T-helper 17 cell (primary cell): Measurements from ENCODE around the gene UAP1L1. TPM values are rescaled to one million over a fixed set of nuclear protein-coding genes. Genes with fewer than 3 reads are reported as not detected.
A peak's percentile ranks its signal among the peaks of the same experiment; 100 is the strongest.

Source experiments
- ATAC-seq: fragments of 150-1000 bp; cut with Tn5 transposase; 2 replicates; pipeline ENCODE4 v1.10.0; 2021; ENCODE audit warnings: mild to moderate bottlenecking, moderate library complexity
- DNase-seq, 3 donors: peaks; one replicate each; pipeline versions ENCODE4 v3.0.0 to v3.0.0-alpha.2; 2020 to 2021
- H3K9me3 ChIP-seq: one replicate; pipeline ENCODE4 v1.7.0; 2013; ENCODE audit warnings: low read length, mild to moderate bottlenecking; ENCODE audit not compliant: control insufficient read depth, poor library complexity, severe bottlenecking
- H3K27ac Mint-ChIP-seq: one replicate; pipeline ENCODE4 v1.8.0; 2022; ENCODE audit warnings: mild to moderate bottlenecking, moderate library complexity, mixed read lengths
- H3K27me3 Mint-ChIP-seq: one replicate; pipeline ENCODE4 v1.8.0; 2022; ENCODE audit warnings: mixed read lengths
- H3K36me3 Mint-ChIP-seq: one replicate; pipeline ENCODE4 v1.8.0; 2022; ENCODE audit warnings: low read depth, mixed read lengths
- H3K4me1 Mint-ChIP-seq: one replicate; pipeline ENCODE4 v1.8.0; 2022; ENCODE audit warnings: mild to moderate bottlenecking, mixed read lengths
- H3K4me3 Mint-ChIP-seq: one replicate; pipeline ENCODE4 v1.8.0; 2022; ENCODE audit warnings: mild to moderate bottlenecking, moderate library complexity, mixed read lengths
- total RNA-seq, 4 donors: library from RNA in 2 of 4; stranded (reverse) in 2 of 4; gene quantifications; one replicate each; pipeline ENCODE4 v1.2.3 and lab custom pipeline; 2022 to 2026

Gene UAP1L1
- total RNA-seq, 2 donors from 2014 or later: 9.3 to 10.2 TPM

DNA sequence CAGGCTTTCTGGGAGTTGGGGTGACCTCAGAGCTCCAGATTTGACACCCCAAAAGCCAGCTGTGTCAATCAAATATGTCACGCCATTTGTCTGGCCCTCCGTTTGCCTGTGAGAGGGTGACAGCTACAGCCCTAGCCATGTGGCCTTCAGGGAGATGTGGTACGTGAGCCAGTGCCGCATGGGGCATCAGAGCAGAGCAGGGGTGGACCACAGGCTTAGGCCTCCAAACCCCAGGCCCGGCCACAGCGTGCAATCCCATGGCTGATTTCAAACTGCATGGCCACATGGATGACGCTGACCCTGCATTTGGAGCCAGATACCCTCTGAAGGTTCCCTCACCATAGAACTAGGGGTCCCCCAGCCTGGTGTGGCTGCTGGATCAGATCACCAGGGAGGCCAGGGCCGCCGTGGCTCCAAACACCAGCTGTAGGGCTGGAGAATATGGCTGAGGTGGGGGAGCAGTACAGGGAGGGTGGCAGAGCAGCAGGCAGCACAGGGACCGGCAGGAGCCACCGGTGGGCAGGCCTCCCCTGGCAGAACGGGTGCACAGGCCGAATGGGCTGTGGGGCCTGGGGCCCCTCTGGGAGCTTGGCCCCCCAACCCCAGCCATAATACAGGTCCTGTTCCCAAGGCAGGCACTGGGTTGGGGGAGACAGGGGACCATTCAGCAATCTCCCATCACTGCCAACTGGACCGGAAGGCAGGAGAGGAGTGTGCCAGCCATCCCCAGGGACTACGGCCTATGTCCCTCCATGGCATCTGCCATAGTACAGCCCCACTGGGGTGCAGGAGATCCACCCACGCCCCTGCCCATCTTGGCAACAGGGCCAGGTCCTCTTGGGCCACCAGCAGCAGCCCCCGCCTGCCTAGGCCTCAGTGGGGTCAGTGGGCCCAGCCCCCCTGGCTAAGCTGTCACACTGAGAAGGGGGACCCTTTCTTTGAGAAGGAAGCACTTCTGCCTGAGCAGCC is 8.5 kb upstream of the UAP1L1 start:
- H3K27ac Mint-ChIP-seq: no peak overlapping the region
- peaks cover 5% of the 10 kb centered on the region for H3K27me3 Mint-ChIP-seq
- H3K4me3 Mint-ChIP-seq: peak overlapping the region; percentile 53
- ATAC-seq (no peak), DNase-seq (no peak)
- no peaks in the 10 kb centered on the region for H3K36me3 Mint-ChIP-seq
- H3K9me3 ChIP-seq: no peaks in the 10 kb centered on the region
- H3K4me1 Mint-ChIP-seq: peaks cover 17% of the 10 kb centered on the region

- no peak for ATAC-seq
- DNase-seq: no peak
- Mint-ChIP-seq H3K4me3 (peak overlapping the region; percentile 43), H3K27me3 (peaks cover 5% of the 10 kb centered on the region), H3K27ac (no peak overlapping the region), H3K4me1 (peaks cover 14% of the 10 kb centered on the region), H3K36me3 (no peaks in the 10 kb centered on the region)
- no peaks in the 10 kb centered on the region for H3K9me3 ChIP-seq
These were observed 7.7 kb upstream of the UAP1L1 start for GRCh38 chr9:137069508-137070091.

DNA sequence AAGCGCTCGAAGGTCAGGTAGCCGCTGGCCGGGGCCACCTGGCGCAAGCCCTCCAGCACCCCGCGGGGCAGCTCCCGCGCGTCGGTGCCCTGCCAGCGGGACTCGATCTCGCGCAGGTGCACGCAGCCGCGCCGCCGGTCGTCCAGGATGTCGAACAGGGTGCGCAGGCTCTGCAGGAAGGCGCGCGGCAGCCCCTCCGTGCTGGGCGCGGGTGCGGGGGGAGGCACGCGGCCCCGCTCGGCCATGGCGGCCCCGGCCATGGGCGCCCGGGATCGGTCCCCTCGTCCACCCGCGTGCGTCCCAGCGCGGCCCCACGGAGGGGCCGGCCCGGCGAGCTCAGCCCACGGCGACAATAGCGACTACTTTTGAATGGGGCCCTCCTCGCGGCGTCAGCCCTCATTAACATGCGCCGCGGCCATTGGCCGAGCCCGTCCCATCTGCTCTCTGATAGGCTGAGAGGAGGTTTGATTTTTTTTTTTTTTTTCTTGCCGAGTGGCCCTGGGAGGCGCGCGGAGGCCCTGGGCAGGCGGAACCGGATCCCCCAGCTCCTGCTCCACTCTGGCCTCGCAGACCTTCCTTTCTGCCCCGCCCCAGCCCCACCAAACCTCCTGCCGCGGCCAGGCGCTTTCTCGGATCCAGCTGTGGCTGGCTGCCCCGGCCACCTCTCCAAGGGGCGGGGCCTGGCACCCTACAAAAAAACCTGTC is 7.0 kb upstream of the UAP1L1 start, which contains the start of gene SAPCD2:
Gene SAPCD2, minus strand, starts transcription at position 357 of the 705 bp plus-strand sequence. Its CDS starts 97 bp downstream, at position 260.
- Mint-ChIP-seq H3K4me1 (peaks cover 14% of the 10 kb centered on the region), H3K4me3 (peak within 1 kb of the TSS; percentile 84), H3K27me3 (peaks cover 5% of the 10 kb centered on the region), H3K36me3 (no peaks in the 10 kb centered on the region), H3K27ac (peak within 1 kb of the TSS; percentile 32)
- H3K9me3 ChIP-seq: no peaks in the 10 kb centered on the region
- peak; percentile 72 to 81 (median 80) for DNase-seq
- peak; percentile 91 for ATAC-seq

GRCh38 chr9:137070906-137071275 is 6.4 kb upstream of the UAP1L1 start:
- ATAC-seq: no peak
- H3K36me3 Mint-ChIP-seq: no peaks in the 10 kb centered on the region
- H3K4me3 Mint-ChIP-seq: peak overlapping the region; percentile 84
- peak overlapping the region; percentile 32 for H3K27ac Mint-ChIP-seq
- peaks cover 11% of the 10 kb centered on the region for H3K4me1 Mint-ChIP-seq
- H3K27me3 Mint-ChIP-seq: peaks cover 5% of the 10 kb centered on the region
- DNase-seq: no peak
- no peaks in the 10 kb centered on the region for H3K9me3 ChIP-seq

DNA sequence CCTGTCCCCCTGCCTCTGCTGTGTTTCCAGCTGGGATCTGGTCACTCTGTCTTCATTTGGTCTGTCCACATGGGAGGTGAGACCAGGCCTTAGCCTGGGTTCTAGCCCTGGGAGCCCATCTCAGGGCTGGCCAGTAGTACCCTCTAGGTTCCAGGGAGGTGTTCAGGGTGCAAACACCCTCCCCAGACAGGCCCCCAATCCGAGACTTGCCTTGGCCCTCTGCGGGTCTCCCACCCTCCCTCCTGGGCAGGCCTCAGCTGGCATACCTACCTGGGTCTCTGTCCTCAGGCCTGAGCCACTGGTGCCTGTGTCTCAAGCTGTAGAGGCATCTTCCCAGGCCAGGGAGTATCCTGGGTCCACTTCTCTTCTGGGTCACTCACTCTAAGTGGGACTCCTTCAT is 6.0 kb upstream of the UAP1L1 start:
- ATAC-seq (no peak), DNase-seq (no peak)
- Mint-ChIP-seq H3K27ac (peak overlapping the region; percentile 32), H3K36me3 (no peaks in the 10 kb centered on the region), H3K4me1 (peaks cover 11% of the 10 kb centered on the region), H3K4me3 (peak overlapping the region; percentile 84), H3K27me3 (peaks cover 5% of the 10 kb centered on the region)
- no peaks in the 10 kb centered on the region for H3K9me3 ChIP-seq

GRCh38 chr9:137073992-137074399 is 3.3 kb upstream of the UAP1L1 start:
- no peaks in the 10 kb centered on the region for H3K36me3 Mint-ChIP-seq
- ATAC-seq (no peak), DNase-seq (no peak)
- peaks cover 7% of the 10 kb centered on the region for H3K4me1 Mint-ChIP-seq
- no peaks in the 10 kb centered on the region for H3K9me3 ChIP-seq
- H3K4me3 Mint-ChIP-seq: no peak overlapping the region
- no peaks in the 10 kb centered on the region for H3K27me3 Mint-ChIP-seq
- no peak overlapping the region for H3K27ac Mint-ChIP-seq

DNA sequence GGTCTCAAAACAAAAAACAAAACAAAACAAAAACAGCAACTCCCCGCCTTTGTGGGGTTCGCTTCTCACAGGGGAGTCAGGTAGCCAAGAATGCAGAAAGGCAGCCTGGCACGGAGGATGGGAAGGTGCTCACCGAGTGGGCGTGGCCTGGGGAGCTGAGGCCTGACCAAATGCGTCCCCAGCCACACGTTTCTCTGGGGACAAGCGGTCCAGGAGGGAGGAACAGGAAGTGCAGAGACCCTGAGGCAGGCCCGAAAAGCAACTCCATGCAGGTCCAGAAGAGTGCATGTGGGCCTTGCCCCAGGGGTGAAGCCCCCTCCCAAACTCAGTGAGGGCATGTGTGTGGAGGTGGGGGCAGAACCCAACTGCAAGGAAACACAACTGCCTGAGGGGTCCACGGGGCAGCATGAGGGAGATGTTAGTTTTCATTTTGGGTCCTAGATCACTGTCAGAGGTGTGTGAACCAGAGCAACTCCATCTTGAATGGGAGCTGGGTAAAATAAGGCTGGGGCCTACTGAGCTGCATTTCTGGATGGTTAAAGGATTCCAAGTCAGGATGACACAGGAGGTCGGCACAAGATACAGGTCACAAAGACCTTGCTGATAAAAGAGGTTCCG is 2.6 kb upstream of the UAP1L1 start:
- ATAC-seq (no peak), DNase-seq (no peak)
- Mint-ChIP-seq H3K27me3 (no peaks in the 10 kb centered on the region), H3K36me3 (no peaks in the 10 kb centered on the region), H3K4me3 (no peak overlapping the region), H3K27ac (no peak overlapping the region), H3K4me1 (peaks cover 7% of the 10 kb centered on the region)
- H3K9me3 ChIP-seq: no peaks in the 10 kb centered on the region

- H3K4me3 Mint-ChIP-seq: no peak overlapping the region
- ATAC-seq (no peak), DNase-seq (no peak)
- H3K27ac Mint-ChIP-seq: no peak overlapping the region
- no peaks in the 10 kb centered on the region for H3K36me3 Mint-ChIP-seq
- H3K27me3 Mint-ChIP-seq: no peaks in the 10 kb centered on the region
- H3K4me1 Mint-ChIP-seq: peaks cover 7% of the 10 kb centered on the region
- no peaks in the 10 kb centered on the region for H3K9me3 ChIP-seq
These were observed 2.0 kb upstream of the UAP1L1 start for GRCh38 chr9:137075275-137075775.

DNA sequence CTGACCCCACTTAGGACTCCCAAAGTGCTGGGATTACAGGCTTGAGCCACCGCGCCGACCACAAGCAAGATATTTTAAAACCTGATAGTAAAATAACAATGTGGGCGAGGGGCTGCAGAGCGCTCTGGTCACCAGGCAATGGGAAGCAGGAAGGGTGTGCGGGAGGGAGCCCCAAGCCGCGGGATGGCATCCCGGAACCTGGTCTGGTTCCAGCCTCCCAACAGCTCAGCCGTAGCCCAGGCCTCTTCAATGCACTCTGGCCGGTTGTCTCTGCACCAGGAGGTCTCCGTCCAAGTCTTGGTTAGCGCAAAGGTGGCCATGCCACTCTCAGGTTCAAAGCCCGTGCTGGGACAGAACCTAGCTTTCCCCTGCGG is 694 bp upstream of the UAP1L1 start:
- no peak overlapping the region for H3K27ac Mint-ChIP-seq
- H3K36me3 Mint-ChIP-seq: no peaks in the 10 kb centered on the region
- no peaks in the 10 kb centered on the region for H3K9me3 ChIP-seq
- H3K4me1 Mint-ChIP-seq: no peaks in the 10 kb centered on the region
- peak overlapping the region; percentile 69 for H3K4me3 Mint-ChIP-seq
- DNase-seq (no peak), ATAC-seq (no peak)
- H3K27me3 Mint-ChIP-seq: no peaks in the 10 kb centered on the region

DNA sequence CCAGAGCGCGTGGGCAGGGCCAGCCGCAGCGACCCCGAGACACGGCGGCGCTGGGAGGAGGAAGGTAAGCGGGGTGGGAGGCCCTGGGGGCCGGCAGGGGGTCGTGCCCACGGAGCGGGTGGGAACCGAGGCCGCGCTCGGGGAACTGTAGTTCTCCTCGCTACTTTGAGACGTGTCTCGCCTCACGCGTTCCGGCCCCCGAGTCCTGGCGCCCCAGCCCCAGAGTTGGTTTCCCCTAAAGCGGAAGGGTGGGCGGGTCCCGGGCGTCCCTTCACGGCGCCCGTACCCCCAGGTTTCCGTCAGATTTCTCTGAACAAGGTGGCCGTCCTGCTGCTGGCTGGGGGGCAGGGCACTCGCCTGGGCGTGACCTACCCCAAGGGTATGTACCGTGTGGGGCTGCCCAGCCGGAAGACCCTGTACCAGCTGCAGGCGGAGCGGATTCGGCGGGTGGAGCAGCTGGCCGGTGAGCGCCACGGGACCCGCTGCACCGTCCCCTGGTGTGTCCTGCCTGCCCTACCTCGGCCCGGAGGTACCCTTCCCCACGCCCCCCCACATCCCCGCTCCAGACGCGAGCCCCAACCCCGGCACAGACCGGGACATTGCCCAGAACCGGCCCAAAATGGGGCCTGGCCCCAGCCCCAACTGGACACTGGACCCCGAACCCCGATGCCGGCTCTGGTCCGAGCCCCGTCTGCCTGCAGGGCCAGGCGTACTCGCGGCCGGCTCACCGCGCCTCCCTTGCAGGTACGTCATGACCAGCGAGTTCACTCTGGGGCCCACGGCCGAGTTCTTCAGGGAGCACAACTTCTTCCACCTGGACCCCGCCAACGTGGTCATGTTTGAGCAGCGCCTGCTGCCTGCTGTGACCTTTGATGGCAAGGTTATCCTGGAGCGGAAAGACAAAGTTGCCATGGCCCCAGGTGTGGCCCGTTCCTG is 709 bp downstream of the UAP1L1 start:
- peak overlapping the region; percentile 83 for H3K4me3 Mint-ChIP-seq
- peak; percentile 49 for ATAC-seq
- H3K36me3 Mint-ChIP-seq: no peaks in the 10 kb centered on the region
- H3K27ac Mint-ChIP-seq: no peak overlapping the region
- no peak for DNase-seq
- no peaks in the 10 kb centered on the region for H3K27me3 Mint-ChIP-seq
- no peaks in the 10 kb centered on the region for H3K4me1 Mint-ChIP-seq
- no peaks in the 10 kb centered on the region for H3K9me3 ChIP-seq

DNA sequence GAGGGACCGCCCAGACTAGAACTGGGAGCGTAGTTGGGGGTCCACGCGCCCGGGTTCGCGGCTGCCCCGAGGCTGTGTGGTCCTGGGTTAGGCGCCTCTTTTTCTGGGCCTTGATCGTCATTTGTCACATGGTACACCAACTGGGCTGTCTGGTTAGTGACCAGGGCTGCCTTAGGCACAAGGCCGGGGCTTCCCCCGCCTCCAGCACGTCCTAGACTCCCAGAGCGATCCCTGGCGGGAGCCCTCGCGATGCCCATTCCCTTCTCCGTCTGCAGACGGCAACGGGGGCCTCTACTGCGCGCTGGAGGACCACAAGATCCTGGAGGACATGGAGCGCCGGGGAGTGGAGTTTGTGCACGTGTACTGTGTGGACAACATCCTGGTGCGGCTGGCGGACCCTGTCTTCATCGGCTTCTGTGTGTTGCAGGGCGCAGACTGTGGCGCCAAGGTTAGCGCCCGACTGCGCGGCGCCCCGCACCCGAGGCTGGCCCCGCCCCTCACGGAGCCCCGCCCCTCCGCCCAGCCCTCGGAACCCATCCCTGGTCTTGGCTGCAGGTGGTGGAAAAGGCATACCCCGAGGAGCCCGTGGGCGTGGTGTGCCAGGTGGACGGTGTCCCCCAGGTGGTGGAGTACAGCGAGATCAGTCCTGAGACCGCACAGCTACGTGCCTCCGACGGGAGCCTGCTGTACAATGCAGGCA is 1.5 kb downstream of the UAP1L1 start:
- ATAC-seq (no peak), DNase-seq (no peak)
- Mint-ChIP-seq H3K4me3 (peak overlapping the region; percentile 83), H3K36me3 (no peaks in the 10 kb centered on the region), H3K27me3 (no peaks in the 10 kb centered on the region), H3K4me1 (peaks cover under 1% of the 10 kb centered on the region), H3K27ac (no peak overlapping the region)
- no peaks in the 10 kb centered on the region for H3K9me3 ChIP-seq
